Measurements from ENCODE around the gene TBX3.
"Not testable (repeated sequence)": the region's sequence is repeated elsewhere in the genome, so short reads cannot be mapped to it uniquely, and the experiment has no call there.

TBX3 gene

DNA sequence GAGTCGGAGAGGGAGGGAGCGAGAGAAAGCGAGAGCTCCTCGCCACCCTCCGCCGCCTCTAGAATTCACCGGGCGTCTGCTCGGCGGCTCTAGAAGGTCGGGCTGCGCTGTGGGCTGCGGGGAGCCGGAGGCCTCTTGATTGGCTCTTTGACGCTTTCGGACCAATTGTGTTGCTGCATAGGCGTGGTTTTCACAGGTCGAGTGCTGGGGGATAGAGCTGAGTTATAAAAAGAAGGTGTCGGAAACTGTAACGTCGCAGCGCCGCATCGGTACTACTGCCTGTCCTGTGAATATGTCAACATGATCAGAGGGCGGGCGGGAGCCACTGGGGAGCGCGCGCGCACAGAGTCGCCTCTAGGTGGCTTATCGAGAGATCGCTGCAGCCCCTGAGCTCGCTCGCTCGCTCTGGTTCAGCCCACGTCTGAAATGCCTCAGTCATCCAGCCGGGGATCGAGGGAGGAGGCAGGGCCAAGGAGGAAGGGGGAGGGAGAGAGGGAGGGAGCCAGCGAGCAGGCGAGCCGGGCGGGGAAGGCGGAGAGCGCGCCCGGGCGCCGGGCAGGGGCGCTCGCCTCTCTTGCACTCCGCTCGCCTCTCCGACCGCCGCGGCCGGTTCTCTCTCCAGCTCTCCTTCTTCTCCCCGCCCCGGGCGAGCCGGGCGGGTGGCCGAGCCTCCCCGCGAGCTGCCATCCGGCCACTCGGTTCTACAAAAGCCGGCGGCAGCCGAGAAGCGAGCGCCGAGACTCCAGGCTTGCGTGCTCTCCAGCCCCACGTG, at the start of gene TBX3:
TSS of gene TBX3 (minus strand) at position 78 of the 772 bp plus-strand sequence. CDS start 975 bp downstream, outside the sequence.
- peak; percentile 2 for DNase-seq

DNA sequence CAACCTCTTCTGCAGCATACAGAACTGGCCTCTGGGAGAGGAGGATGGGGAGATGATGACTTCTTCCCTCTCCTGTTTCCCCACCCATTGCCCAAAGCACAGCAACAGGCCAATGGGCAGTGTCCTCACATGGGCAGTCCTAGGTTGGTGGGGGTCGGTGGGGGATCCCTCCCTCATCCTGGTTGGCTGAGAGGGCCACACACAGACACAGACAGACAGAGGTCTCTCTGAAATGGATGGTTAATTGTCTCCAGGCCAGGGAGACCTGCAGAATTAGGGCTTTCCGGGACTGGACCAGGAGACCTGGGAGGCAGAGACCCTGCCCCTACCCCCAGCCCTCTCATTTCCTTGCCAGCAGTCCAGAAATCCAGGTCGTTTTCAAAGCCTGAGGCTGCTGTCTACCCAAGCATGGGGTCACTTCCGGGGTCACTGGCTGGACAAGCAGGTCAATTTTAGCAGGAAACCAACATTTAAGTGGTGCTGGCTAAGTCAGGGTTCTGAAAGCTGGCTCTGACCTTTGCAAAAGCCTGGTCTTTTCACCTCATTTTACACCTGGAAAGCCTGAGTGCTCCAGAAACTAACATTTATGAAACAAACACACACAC, 48.6 kb upstream of the TBX3 start:
- DNase-seq = no peak

DNA sequence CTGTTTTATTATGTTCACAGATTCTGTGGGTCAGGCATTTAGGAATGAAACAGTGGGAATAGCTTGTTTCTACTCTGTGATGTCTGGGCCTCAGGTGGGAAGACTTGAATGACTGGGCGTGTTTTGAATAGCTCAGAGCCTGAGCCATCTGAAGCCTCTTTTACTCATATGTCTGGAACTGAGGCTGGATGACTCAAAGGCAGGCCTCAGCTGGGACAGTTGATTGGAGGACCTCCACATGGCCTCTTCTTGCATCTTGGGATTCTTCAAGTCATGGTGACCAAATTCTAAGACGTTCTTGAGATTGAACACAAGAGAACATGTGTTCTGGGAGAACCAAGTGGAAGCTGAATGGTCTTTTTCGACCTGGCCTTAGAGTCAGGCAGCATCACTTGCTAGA, 45.8 kb upstream of the TBX3 start:
- DNase-seq = no peak

DNA sequence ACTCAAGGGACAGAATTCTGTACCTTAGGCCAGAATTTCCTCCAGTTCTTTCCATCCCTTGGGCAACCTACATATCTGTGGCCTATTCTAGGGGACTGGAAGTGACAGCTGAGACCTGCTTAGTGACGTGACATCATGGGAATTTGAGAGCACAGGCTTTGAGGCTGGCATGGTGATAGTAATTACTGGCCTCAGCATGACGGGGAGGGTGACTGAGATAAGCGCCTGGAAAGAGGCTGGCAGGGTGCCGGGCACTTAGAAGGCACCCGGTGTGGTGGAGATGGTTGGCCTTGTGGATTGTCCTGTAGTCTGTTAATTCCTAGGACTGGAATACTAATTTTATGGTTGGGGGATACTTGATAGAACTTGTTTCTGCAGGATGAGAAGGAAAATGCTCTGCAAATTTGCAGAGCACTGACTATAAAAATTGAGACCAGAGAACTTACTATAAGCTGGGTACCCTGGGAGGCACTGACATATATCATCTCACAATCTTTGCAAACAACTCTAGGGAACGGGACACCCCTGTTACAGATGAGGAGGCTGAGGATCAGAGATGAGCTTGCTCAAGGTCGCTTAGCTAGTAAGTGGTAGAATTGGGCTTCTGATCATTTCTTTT, 42.2 kb upstream of the TBX3 start:
- DNase-seq = no peak

DNA sequence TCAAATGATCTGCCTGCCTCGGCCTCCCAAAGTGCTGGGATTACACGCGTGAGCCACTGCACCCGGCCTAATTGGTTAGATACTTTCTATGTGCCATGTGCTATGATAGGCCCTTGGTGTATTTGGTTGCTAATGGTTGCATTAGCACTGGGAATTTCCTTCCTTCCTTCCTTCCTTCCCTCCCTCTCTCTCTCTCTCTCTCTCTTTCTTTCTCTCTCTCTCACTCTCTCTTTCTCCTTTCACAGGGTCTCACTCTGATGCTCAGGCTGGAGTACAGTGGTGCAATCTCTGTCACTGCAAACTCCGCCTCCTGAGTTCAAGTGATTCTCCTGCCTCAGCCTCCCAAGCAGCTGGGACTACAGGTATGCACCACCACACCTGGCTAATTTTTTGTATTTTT, 38.2 kb upstream of the TBX3 start:
- DNase-seq = not testable (repeated sequence)

DNA sequence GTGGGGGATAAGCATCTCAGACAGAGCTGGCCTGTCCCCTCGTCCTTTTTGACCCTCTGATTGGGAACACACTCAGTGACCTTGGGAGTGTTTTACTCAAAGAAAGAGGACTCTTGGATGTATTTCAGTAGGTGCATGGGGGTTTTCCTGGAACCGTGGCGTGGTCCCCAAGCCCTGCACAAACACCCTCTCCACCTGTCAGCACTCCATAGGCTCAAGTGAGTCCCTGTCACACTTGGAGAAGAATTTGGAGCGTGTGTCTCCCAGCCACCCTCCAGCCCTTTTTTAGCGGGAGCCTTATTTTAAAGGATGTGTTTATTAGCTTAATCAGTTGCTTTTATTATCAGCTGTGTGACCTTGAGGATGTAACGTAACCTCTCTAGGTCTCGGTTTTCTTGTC, 37.3 kb upstream of the TBX3 start:
- DNase-seq = no peak

DNA sequence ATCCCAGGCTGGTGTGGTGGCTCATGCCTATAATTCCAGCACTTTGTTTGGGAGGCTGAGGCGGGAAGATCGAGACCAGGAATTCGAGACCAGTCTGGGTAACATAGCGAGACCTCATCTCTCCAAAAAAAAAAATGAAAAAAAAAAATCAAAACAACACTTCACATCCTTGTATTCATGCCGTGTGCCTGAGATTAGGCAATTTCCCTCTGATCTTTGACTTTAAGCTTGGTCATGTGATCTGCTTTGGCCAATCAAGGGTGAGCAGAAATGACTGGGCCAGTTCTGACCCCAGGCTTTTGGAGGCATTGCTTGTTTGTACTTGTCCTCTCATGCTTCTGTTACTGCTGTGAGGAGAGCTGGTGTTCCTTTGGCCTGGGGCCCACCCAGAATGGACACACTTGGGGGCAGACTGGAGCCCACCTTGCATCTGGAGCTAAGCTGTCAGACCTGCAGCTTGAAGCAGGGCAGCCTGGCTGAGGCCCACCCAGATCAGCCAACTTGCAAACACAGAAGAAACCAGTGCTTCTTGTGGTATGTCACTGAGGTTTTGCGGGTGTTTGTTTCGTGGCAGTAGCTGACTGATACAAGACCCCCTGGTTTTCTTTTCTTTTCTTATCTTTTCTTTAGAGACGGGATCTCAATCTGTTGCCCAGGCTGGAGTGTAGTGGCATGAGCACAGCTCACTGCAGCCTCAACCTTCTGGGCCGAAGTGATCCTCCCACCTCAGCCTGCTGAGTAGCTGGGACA, 29.7 kb upstream of the TBX3 start:
- DNase-seq = no peak

DNA sequence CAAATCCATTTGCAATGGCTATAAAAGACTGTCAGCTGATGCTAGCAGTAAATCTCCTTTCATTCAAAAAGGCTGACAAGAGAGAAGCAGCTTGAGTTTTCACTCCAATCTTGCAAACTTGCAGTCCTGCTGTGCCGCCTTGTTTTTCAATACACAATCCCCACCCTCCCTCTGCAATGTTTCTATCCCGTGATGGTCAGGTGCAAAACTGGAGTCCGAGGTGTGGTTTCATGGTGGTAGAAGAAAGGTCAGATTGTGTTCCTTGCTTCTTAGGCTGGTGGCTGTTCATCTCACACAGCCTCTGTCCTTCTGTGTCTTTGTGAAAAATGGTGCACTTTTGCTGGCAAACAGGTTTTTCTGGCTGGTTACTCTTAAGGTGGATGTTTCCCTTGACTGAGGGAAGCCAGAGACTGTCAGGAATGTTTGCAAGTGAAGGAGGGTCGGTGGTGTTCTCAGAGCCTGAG, 27.7 kb upstream of the TBX3 start:
- DNase-seq = no peak

DNA sequence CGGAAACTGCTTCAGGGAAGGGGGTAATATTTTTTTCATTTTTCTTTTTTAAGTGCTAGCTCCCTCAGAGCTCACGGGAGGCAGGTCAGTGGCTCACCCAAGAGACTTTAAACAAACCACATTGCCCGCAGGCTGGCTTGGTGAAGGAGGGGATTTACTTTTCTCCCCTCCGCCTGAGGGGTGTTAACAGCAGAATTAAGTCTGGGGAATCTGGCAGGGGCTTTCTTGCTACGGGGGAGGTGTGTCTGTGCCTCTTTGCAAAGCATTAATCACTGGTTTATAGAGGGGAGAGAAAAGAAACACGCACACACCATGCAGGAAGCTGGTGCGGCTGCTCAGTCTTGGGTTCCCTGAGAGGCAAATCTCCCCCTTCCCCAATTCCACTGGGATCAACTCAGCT, 26.2 kb upstream of the TBX3 start:
- DNase-seq = no peak

DNA sequence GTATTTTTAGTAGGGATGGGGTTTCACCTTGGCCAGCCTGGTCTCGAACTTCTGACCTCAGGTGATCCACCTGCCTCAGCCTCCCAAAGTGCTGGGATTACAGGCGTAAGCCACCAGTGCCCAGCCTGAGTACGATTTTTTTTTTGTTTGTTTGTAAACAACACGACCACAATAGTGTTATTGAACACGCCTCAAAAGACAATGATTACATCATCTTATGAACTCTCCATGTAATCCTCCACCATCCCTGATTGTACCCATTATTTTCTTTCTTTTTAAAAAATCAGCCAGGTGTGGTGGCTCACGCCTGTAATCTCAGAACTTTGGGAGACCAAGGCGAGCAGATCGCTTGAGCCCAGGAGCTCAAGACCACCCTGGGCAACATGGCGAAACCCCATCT, 25.1 kb upstream of the TBX3 start:
- DNase-seq = no peak

DNA sequence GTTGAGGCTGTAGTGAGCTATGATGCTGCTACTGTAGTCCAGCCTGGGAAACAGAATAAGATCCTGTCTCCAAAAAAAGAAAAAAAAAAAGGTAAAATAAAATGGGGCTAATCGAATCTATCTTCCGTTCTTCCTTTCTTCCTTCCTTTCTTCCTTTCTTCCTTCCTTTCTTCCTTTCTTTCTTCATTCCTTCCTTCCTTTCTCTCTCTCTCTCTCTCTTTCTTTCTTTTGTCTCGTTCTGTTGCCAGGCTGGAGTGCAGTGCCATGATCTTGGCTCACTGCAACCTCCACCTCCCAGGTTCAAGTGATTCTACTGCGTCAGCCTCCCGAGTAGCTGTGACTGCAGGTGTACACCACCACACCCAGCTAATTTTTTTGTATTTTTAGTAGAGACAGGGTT, 24.6 kb upstream of the TBX3 start:
- DNase-seq = not testable (repeated sequence)

DNA sequence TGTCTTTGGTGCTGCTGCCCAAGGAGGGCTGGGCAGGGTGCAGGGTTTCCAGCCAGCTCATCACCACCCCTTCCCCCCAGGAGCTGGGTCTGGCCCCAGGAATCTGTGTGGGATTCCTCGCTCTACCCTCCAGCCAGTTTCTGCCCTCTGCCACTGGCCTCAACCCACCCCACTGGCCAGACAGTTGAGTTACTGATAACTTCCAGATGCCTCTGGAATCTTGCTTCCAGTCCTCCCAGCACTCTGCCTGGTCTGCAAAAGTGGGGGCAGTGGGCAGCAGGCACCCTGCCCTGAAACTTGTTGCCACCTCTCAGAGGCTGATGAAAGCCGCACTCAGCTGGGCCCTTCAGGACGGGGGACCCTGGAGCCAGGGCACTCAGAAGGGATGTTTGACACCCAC, 20.1 kb upstream of the TBX3 start:
- DNase-seq = no peak

DNA sequence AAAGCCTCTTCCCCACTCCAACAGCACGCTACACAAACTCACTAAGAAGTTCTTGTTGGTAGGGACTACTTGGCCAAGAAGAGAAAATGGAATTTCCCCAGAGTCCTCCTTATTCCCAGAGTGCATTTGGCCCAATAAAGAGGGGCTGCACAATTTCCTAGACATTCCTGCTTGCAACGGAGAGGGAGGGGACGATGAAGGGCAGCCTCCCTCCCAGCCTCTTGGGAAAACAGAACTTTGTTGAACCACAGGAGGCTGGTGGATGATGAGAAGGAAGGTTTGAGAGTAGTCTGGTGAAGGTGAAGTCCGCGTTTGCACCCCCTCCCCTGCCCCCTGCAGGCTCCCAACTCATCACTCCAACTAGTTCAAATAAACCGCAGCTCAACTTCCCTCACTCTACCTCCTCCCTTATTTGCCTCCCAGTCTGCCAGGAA, 19.1 kb upstream of the TBX3 start:
- no peak for DNase-seq

DNA sequence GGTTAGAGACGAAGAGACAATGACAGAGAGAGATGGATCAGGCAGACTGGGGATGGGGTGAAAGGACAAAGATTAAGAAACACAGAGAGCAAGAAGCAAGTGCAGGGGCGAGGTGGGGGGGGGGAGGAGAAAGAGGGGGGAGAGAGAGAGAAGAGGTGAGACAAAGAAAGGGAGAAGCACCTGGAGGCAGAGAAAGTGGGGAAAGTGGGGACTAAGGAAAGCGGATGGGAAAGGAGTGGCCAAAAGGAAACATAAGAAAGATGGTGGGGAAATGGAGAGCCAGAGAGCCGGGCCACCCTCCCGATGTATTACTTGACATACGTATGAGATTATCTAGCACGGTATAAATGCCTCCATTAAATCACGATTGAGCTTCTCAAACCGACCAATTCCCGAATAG, 18.5 kb upstream of the TBX3 start:
- DNase-seq = no peak

DNA sequence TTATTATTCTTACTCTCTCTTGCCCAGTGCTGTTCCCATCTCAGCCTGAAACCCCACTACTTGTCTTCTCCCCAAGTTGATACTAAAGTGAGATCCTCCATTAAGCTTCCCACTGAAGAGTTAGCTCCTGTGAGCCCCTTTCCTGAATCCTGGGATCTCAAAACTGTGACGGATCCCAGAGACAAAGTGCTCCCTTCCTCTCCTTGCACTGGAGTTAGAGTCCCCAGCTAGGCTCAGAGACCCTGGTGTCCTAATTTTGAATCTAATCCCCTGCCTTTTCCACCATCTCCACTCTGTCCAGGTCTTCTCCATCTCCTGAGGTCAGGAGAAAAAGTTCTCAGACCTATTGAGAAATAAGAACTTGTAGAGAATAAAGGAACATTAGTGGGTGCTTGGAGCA, 17.6 kb upstream of the TBX3 start:
- DNase-seq = no peak

DNA sequence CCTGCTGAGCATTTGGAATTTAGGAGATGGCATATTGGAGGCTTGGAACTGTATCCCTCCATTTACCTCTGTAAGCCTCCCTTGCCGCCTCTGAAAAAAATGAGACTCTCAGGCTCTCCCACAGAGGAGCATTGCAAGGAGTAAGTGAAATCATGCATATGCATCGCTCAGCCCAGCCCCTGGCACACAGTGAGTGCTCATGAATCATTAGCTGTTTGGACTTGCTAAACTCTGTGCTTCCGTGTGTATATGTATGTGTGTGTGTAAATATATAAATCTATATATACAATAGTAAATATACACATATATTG, 17.1 kb upstream of the TBX3 start:
- DNase-seq = no peak

DNA sequence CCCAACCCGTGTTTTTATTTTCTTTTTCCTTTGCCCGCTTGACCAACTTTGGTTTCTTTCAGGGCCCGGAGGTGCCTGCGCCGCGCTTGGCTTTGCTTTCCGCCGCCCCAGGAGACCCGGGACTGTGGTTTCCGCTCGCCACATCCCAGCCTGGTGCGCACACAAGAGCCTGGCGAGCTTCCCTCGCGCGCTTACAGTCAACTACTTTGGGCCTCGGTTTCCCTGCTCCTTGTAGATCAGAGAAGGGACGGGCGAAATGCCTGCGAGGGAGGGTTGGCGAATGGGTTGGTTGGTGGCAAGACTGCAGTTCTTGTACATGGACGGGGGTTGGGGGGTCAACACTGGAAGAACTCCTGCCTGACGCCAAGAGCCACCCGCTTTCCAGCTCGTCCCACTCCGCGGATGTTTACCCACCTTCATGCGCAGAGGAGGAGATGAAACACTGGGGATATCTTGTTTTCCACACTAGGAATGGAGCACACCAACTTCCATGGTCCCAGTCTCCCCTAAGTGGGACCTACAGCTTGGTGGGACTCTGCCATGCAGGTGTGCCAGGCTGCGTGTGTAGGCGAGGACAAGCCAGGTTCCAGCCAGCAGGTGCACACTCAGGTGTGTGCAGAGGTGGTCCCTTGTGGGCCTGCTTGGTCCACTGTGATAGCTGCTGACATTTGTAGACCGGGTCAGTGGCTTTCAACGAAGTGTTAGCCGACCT, 16.6 kb upstream of the TBX3 start:
- no peak for DNase-seq

DNA sequence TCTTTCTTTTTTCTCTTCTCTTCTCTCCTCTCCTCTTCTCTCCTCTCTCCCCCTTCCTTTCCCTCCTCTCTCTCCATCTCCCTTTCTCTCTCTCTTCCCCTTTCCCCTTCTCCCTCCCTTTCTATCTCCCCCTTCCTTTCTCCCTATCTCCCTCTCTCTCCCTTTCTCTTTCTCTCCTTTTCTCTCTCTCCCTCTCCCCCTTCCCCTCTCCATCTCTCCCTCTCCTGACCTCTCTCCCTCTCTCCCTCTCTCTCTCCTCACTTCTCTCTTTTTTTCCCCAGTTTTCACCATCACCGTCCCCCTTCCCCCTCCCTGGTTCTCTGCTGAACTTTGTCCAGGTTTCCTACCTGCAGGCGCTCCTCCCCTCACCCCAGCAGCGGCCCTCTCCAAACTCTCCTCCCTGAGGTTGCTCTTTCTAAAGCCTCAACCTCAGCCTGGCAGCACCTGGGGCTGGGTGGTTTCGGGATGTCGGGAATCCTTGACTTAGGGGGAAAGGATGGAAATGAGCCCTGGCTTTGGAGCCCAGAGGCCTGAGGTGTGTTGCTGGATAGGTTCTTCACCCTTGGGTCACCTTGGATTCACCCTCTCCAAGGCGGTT, 14.7 kb upstream of the TBX3 start:
- DNase-seq = no peak

DNA sequence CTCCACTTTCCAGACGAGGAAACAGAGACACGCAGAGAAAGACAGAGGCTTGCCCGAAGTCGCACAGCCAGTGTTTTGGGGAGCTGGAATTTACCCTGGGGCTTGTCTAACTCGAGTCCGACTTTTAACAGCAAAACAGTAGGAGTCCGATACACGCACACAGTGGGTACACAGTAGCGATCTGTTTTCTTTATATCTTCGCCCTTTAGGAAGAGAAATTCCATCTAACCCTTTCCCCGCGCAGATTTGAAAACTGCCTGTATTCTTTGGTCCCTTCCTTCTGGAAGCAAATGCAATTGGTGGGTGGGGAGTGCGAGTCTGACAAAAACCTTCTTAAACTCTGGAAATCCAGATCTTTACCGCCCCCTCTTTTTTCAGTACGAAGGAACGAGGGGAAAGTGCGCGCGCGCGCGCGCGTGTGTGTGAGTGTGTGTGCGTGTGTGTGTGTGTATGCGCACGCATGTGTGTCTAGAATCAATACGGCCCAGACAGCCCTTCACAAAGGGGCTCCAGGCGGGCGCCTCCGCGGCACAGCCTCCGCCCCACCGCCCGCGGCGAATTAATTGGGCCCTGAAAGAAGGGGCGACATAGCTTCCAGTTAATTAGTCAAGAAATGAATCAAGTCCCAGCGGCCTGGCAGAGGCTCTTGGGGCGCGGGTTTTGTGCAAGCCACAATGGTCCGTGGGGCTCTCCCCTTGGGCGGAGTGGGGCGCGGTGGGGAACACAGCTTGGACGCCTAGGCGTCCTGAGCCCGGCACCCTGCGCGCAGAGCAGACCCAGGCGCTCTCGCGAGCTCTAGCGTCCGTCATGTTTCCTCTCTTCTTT, 14.0 kb upstream of the TBX3 start:
- no peak for DNase-seq

DNA sequence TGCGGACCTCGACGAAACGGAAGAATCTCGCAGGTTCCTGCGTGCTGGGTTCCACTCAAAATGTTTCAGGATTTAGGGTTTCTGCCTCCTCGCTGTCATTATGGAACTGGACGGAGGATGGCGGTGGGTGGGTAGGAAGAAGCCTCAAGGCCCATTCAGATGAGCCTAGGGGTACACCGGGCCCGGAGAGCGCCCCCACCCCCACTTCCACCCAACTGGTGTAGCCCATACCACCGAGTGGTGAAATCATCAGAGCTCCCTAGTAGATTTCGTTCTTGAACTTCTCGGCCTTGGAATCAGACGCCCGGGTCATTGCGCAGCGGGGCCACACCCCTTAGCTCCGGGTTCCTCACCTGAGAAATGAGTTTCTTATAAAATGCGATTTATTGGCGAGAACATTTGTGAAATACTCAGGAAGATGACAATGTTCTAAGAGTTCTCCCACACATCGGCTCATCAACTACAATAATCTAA, 13.3 kb upstream of the TBX3 start:
- DNase-seq = no peak

DNA sequence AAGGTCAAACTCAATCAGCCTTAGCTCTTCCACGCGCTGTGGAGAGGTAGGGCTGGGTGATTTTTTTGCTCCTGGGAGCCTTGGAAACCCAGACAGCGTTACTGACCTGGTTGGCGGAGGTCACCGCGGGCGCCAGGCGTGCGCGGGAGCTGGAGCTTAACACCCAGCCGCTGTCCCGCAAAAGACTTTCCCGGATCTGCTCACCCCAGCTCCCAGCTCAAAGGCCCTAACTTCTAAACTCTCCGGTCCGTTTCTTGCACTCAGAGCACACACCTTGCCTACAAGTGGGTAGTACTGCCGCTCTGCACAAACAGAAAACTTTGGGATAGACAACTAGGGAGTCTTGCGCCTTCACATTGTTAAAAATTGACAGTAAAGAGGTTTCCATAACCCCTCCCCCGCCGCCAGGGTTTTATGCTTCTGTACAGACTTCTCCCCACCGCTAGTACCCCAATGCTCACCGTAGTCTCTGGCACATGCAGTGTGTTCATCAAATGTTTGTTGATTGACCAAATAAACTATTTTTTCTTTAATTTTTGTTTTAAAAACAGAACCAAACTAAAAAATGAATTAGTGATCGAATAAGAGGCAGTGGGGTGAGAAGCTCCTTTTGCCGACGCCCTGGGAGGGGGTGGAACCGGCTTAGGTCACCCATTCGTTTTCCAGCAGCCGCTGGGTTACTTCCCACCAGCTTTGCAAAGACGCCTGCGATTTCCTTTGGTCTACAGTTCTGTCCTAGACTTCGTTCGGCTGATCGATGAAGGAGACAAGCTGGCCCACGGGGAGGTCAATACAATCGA, 12.7 kb upstream of the TBX3 start:
- no peak for DNase-seq

Measured in CD4-positive, alpha-beta T cell treated with Interleukin-4 for 4 hours (primary cell).